ENCODE data around the gene MRPS34.

- no peak for TF ChIP-seq GATA2 (IDR thresholded peaks at IDR 0.05; ENCODE audit: low read depth, low read length)
- no peak for TF ChIP-seq GATA3 (IDR thresholded peaks at IDR 0.05; ENCODE audit: low read depth, low read length)
These were observed 7.1 kb downstream of the MRPS34 start for GRCh38 chr16:1765826-1766225.
